ENCODE measurements around the gene RHBDL2. TPM values are rescaled to one million over a fixed set of nuclear protein-coding genes. Genes with fewer than 3 reads are reported as not detected.

RHBDL2 gene
- total RNA-seq, 1 donor from 2014 or later: 1.1 TPM

DNA sequence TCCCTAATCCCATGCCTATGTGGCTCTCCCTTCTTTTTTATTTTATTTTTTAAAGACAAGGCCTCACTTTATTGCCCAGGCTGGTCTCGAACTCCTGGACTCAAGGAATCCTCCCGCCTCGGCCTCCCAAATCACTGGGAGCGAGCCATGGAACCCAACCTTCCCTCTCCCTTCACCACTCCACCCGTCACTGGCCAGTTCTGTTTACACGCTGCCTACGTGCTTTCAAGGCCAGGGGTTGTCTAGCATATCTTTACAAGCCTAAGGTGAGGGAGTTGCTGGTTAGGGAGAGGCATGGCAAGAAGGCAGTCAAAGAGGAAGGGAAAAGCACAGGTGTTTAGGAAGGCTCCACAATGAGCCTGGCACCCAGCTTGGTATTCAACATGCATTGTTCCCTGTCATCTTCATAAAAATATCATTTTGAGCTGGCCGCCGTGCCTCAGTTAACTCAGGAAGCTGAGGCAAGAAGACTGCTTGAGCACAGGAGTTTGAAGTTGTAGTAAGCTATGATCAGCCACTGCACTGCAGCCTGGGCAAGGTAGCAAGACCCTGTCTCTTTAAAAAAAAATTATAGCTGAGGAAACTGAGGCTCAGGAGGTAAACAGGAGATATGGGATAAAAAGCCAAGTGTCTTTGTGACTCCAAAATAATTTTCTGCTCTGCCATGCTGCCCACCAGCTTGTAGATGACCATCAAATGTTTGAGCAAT, 1.1 kb downstream of the RHBDL2 start:
- H3K36me3 ChIP-seq: no peaks in the 10 kb centered on the region
- H3K27me3 ChIP-seq: no peaks in the 10 kb centered on the region
- intact Hi-C loops (cut with DNase I): no loop called here
- DNase-seq (no peak), ATAC-seq (no peak)
- no peaks in the 10 kb centered on the region for H3K9me3 ChIP-seq
- H3K4me1 ChIP-seq: peaks cover 4% of the 10 kb centered on the region
- H3K4me3 ChIP-seq: peak overlapping the region; percentile 50
- H3K27ac ChIP-seq: no peak overlapping the region
- TF ChIP-seq, protein P1, sequence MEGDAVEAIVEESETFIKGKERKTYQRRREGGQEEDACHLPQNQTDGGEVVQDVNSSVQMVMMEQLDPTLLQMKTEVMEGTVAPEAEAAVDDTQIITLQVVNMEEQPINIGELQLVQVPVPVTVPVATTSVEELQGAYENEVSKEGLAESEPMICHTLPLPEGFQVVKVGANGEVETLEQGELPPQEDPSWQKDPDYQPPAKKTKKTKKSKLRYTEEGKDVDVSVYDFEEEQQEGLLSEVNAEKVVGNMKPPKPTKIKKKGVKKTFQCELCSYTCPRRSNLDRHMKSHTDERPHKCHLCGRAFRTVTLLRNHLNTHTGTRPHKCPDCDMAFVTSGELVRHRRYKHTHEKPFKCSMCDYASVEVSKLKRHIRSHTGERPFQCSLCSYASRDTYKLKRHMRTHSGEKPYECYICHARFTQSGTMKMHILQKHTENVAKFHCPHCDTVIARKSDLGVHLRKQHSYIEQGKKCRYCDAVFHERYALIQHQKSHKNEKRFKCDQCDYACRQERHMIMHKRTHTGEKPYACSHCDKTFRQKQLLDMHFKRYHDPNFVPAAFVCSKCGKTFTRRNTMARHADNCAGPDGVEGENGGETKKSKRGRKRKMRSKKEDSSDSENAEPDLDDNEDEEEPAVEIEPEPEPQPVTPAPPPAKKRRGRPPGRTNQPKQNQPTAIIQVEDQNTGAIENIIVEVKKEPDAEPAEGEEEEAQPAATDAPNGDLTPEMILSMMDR (IDR thresholded peaks at IDR 0.05): no peak

DNA sequence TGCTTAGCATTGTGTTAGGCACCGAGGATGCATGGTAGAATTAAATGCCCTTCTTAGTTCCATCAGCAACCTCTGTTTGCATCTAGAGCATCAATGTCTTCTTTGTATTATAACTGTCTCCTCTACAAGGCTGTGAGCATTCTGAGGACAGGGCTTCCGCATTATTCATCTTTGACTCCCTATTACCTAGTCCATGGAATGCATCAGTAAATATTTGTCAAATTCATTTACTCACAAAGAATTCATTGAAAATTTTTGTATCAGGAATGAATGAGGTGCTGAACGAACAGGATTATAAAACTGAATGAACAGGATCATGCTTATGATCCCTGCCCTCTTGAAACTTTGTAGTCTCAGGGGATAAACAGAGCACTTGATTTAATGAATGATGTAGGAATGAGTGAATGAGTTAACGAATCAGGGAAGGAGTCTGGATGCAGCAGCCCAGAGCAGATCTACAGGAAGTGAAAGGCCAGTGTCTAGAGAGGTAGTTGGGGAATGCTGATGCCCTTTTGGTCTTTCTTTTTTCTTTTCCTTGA, 2.8 kb downstream of the RHBDL2 start:
- Histone ChIP-seq H3K4me1 (peaks cover 4% of the 10 kb centered on the region), H3K4me3 (no peak overlapping the region), H3K9me3 (no peaks in the 10 kb centered on the region), H3K27ac (no peak overlapping the region), H3K36me3 (no peaks in the 10 kb centered on the region), H3K27me3 (no peaks in the 10 kb centered on the region)
- ATAC-seq: no peak
- intact Hi-C loops (cut with DNase I): no loop called here
- TF ChIP-seq, protein P1 (IDR thresholded peaks at IDR 0.05): no peak
- DNase-seq: no peak

DNA sequence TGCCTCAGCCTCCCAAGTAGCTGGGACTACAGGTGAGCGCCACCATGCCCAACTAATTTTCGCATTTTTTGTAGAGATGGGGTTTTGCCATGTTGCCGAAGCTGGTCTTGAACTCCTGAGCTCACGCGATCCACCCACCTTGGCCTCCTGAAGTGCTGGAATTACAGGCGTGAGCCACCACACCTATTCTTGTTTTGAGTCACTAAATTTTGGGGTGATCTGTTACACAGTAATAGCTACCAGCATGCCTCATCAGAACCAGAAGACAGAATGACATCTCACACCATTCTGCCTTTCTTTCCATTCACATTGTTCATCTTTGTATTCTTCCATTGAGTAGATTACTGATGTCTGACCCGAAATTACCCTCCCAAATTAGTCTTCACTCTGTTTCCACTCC, 9.1 kb downstream of the RHBDL2 start:
- Histone ChIP-seq H3K4me3 (no peak overlapping the region), H3K9me3 (no peaks in the 10 kb centered on the region), H3K27ac (no peak overlapping the region), H3K36me3 (no peaks in the 10 kb centered on the region), H3K4me1 (no peaks in the 10 kb centered on the region), H3K27me3 (no peaks in the 10 kb centered on the region)
- ATAC-seq (no peak), DNase-seq (no peak)
- TF ChIP-seq, protein P1 (IDR thresholded peaks at IDR 0.05): no peak
- intact Hi-C loops (cut with DNase I): no loop called here

DNA sequence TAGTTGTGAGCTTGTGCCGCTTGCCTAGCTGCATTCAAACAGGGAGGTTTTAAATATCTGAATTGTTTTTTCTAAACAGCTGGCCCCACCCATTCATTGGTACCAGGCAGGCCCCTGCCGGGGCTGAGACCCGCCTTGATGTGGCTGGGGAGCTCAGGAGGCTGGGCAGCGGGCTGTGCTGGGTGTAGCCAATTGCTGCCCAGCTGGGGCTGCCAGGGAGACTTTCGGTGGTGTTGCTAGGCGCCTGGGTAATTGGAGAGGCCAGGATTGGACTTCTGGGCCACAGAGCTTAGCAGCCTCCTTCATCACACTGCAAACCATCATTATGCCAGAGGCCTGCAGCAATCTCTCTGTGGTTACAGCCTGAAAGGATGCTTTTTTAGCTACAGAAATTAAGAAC, 12.2 kb downstream of the RHBDL2 start:
- DNase-seq: no peak
- TF ChIP-seq, protein P1 (IDR thresholded peaks at IDR 0.05): no peak

DNA sequence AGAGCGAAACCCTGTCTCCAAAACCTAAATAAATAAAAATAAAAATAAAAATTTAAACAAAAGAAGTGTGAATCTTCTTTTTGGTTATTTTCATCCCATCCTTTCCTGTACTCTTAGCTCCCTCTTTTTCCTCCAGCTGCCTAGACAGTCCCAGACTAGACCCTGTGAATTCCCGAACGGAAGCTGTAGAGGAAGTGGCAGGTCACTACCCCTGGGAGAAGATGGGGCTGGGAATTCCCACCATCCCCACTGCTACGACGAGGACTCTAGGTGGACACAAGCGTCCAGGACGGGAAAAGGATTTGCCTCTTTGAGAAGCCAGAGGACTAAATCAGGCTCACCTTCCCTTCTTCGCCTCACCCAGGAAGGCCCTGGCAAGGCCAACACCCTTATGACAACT, 12.6 kb downstream of the RHBDL2 start:
- DNase-seq: no peak

More for the DNA sequence above, 12.2 kb downstream of the RHBDL2 start:
- Histone ChIP-seq H3K27ac (no peak overlapping the region), H3K27me3 (no peaks in the 10 kb centered on the region), H3K9me3 (no peaks in the 10 kb centered on the region), H3K4me3 (no peak overlapping the region), H3K36me3 (no peaks in the 10 kb centered on the region), H3K4me1 (no peaks in the 10 kb centered on the region)
- intact Hi-C loops (cut with DNase I): no loop called here
- no peak for ATAC-seq

More for the DNA sequence above, 12.6 kb downstream of the RHBDL2 start:
- Histone ChIP-seq H3K27me3 (no peaks in the 10 kb centered on the region), H3K36me3 (no peaks in the 10 kb centered on the region), H3K9me3 (no peaks in the 10 kb centered on the region), H3K27ac (no peak overlapping the region), H3K4me3 (no peak overlapping the region), H3K4me1 (no peaks in the 10 kb centered on the region)
- intact Hi-C loops (cut with DNase I): no loop called here
- no peak for ATAC-seq
- TF ChIP-seq, protein P1 (IDR thresholded peaks at IDR 0.05): no peak

Data from upper lobe of right lung (tissue), 1 donor.